SH-SY5Y (cell line): ENCODE results near the gene RCAN2.

ENCODE experiments used
- GATA2 ChIP-seq: IDR thresholded peaks from 2 replicates; pipeline ENCODE4 v1.6.1; 2011; ENCODE audit warnings: mild to moderate bottlenecking, low read depth, low read length
- GATA3 ChIP-seq: IDR thresholded peaks from 2 replicates; pipeline ENCODE4 v1.6.1; 2011; ENCODE audit warnings: low read depth, mild to moderate bottlenecking, low read length, moderate library complexity

- TF ChIP-seq GATA2 (no peak), GATA3 (no peak)
Measured at GRCh38 chr6:46338131-46338530, 153.1 kb downstream of the RCAN2 start.
